IMR-90 (cell line): ENCODE results near the gene KCNJ18. TPM values are rescaled to one million over a fixed set of nuclear protein-coding genes. Genes with fewer than 3 reads are reported as not detected.
"Not testable (repeated sequence)": the region's sequence is repeated elsewhere in the genome, so short reads cannot be mapped to it uniquely, and the experiment has no call there.

Experiments used
- ATAC-seq: fragments of 200-7000 bp; cut with Tn5 transposase; 2 replicates; pipeline ENCODE4 v1.9.1; 2020; ENCODE audit warnings: low read depth, mild to moderate bottlenecking, moderate library complexity
- BruUV-seq: library from RNA; stranded (reverse); fragments of 400-500 nt; replicated peaks from 2 replicates; lab custom pipeline; 2021; lab: Mats Ljungman, UMichigan
- CTCF ChIA-PET: fragments of 300-600 bp; formaldehyde crosslinking; extraction: SDS; loops from one replicate; lab custom pipeline; 2021; ENCODE audit warnings: antibody characterized with exemption; lab: Yijun Ruan, JAX
- POLR2A ChIA-PET: fragments of 300-600 bp; sonication (Branson Sonifier 250); formaldehyde crosslinking; loops from one replicate; lab custom pipeline; 2022; ENCODE audit warnings: antibody characterized with exemption; ENCODE audit not compliant: unreplicated experiment; lab: Charles Lee
- DNase-seq: peaks from one replicate; pipeline ENCODE4 v3.0.0; 2013
- H2AFZ ChIP-seq: replicated peaks from 2 replicates; pipeline ENCODE3; 2013; ENCODE audit warnings: low read length, mild to moderate bottlenecking; ENCODE audit not compliant: poor library complexity
- H2AK5ac ChIP-seq: 2 replicates; pipeline ENCODE4 v1.6.1; 2013; ENCODE audit warnings: low read depth, low read length, inconsistent platforms
- H2AK9ac ChIP-seq: replicated peaks from 2 replicates; pipeline ENCODE3; 2013; ENCODE audit warnings: mild to moderate bottlenecking, low read depth, low read length, moderate library complexity; ENCODE audit not compliant: poor library complexity
- H2BK120ac ChIP-seq: 2 replicates; pipeline ENCODE4 v1.6.1; 2013; ENCODE audit warnings: low read depth, low read length, inconsistent platforms
- H2BK15ac ChIP-seq: 3 replicates; pipeline ENCODE4 v1.6.1; 2013; ENCODE audit warnings: low read depth, low read length, inconsistent platforms
- H2BK20ac ChIP-seq: 2 replicates; pipeline ENCODE4 v1.6.1; 2013; ENCODE audit warnings: low read depth, mild to moderate bottlenecking, inconsistent platforms, low read length, moderate library complexity
- H2BK5ac ChIP-seq: 2 replicates; pipeline ENCODE4 v1.6.1; 2013; ENCODE audit warnings: mild to moderate bottlenecking, low read depth, low read length, inconsistent platforms; ENCODE audit not compliant: poor library complexity, severe bottlenecking
- H3K14ac ChIP-seq: replicated peaks from 2 replicates; pipeline ENCODE4 v1.6.1; 2013; ENCODE audit warnings: low read depth, low read length, inconsistent platforms
- H3K18ac ChIP-seq: 2 replicates; pipeline ENCODE4 v1.6.1; 2013; ENCODE audit warnings: low read depth, low read length, control low read depth
- H3K23ac ChIP-seq: 2 replicates; pipeline ENCODE4 v1.6.1; 2013; ENCODE audit warnings: low read depth, low read length, inconsistent platforms
- H3K27ac ChIP-seq: 2 replicates; pipeline ENCODE4 v1.5.1; 2013; ENCODE audit warnings: mild to moderate bottlenecking, control low read depth, low read length; ENCODE audit not compliant: insufficient read depth
- H3K27me3 ChIP-seq: 2 replicates; pipeline ENCODE4 v1.6.1; 2013; ENCODE audit warnings: low read length; ENCODE audit not compliant: control insufficient read depth, insufficient read depth
- H3K36me3 ChIP-seq: 2 replicates; pipeline ENCODE4 v1.6.1; 2013; ENCODE audit warnings: low read length, mixed read lengths; ENCODE audit not compliant: control insufficient read depth, insufficient read depth
- H3K4ac ChIP-seq: 2 replicates; pipeline ENCODE4 v1.6.1; 2013; ENCODE audit warnings: low read depth, low read length, inconsistent platforms
- H3K4me1 ChIP-seq: 2 replicates; pipeline ENCODE4 v1.6.1; 2013; ENCODE audit warnings: low read length, mixed read lengths; ENCODE audit not compliant: control insufficient read depth, insufficient read depth
- H3K4me2 ChIP-seq: 2 replicates; pipeline ENCODE4 v1.6.1; 2013; ENCODE audit warnings: low read depth, mild to moderate bottlenecking, control low read depth, low read length, moderate library complexity
- H3K4me3 ChIP-seq: 2 replicates; pipeline ENCODE4 v1.5.1; 2013; ENCODE audit warnings: low read depth, mild to moderate bottlenecking, control low read depth, low read length, moderate library complexity; ENCODE audit not compliant: insufficient read depth
- H3K56ac ChIP-seq: 2 replicates; pipeline ENCODE4 v1.6.1; 2013; ENCODE audit warnings: low read length, inconsistent platforms; ENCODE audit not compliant: insufficient read depth; ENCODE audit errors: extremely low read depth
- H3K79me1 ChIP-seq, 2 experiments: 2 replicates each; pipeline ENCODE4 v1.6.1; 2013; ENCODE audit warnings: low read length in 2 of 2, inconsistent platforms in 1 of 2, low read depth in 1 of 2
- H3K9ac ChIP-seq: 2 replicates; pipeline ENCODE4 v1.6.1; 2013; ENCODE audit warnings: low read depth, low read length, control low read depth
- H3K9me1 ChIP-seq: 2 replicates; pipeline ENCODE4 v1.6.1; 2013; ENCODE audit warnings: low read length, inconsistent platforms; ENCODE audit not compliant: insufficient read depth
- H3K9me3 ChIP-seq: 2 replicates; pipeline ENCODE4 v1.6.1; 2013; ENCODE audit warnings: low read length; ENCODE audit not compliant: control insufficient read depth, insufficient read depth
- H4K20me1 ChIP-seq: 2 replicates; pipeline ENCODE4 v1.6.1; 2013; ENCODE audit warnings: low read length, inconsistent platforms; ENCODE audit not compliant: insufficient read depth
- H4K5ac ChIP-seq: 2 replicates; pipeline ENCODE4 v1.6.1; 2013; ENCODE audit warnings: mild to moderate bottlenecking, low read depth, low read length, control low read depth
- H4K8ac ChIP-seq, 2 experiments: 2 replicates each; pipeline ENCODE4 v1.6.1; 2013; ENCODE audit warnings: low read depth in 2 of 2, low read length in 2 of 2, control low read depth in 1 of 2, inconsistent platforms in 1 of 2
- H4K91ac ChIP-seq: 2 replicates; pipeline ENCODE4 v1.6.1; 2013; ENCODE audit warnings: low read depth, low read length, inconsistent platforms; ENCODE audit not compliant: insufficient read depth
- WGBS, 2 experiments: methylation state at CpG; one replicate each; pipeline versions ENCODE4 v1.1.5 to v1.1.7; 2013; ENCODE audit warnings: missing lambda C conversion rate in 2 of 2; ENCODE audit not compliant: insufficient read length in 1 of 2; ENCODE audit errors: extremely low coverage in 2 of 2; 5-methylcytosine and 5-hydroxymethylcytosine counted together
- dilution Hi-C: fragments of 300-500 bp; cut with HindIII; formaldehyde crosslinking; loops from one replicate; pipeline ENCODE4 v1.14.3; 2018; ENCODE audit warnings: low sequenced_read_pairs; ENCODE audit not compliant: unreplicated experiment
- in situ Hi-C: fragments of 300-500 bp; cut with MboI; formaldehyde crosslinking; loops from 3 replicates; pipeline ENCODE4 v1.14.3; 2019; ENCODE audit warnings: low sequenced_read_pairs, inconsistent platforms, mixed read lengths
- intact Hi-C: fragments of 100-400 bp; cut with micrococcal nuclease; formaldehyde crosslinking; loops from 2 replicates; pipeline ENCODE4 v1.10.0; 2022
- polyA plus RNA-seq, 3 experiments: library from polyadenylated mRNA; depleted of rRNA; stranded (reverse); fragments of >200 nt; gene quantifications; 2 replicates each; pipeline ENCODE4 v1.2.3, GENCODE V29; 2012; ENCODE audit warnings: low replicate concordance in 1 of 3
- total RNA-seq: library from RNA; depleted of rRNA; stranded (reverse); fragments of >200 nt; gene quantifications from 2 replicates; pipeline ENCODE4 v1.2.3, GENCODE V29; 2012

KCNJ18 gene
- total and polyA plus RNA-seq, 2 of the 4 experiments (the other 2 are of a cell fraction): not detected

- H4K20me1 ChIP-seq, CTCF ChIA-PET, BruUV-seq, DNase-seq, H2AK5ac ChIP-seq, H3K27ac ChIP-seq, H2BK5ac ChIP-seq, intact Hi-C loops, H4K8ac ChIP-seq, H2AK9ac ChIP-seq, ATAC-seq, H2BK20ac ChIP-seq, H3K4ac ChIP-seq, H2BK120ac ChIP-seq, POLR2A ChIA-PET, H3K79me1 ChIP-seq, H2AFZ ChIP-seq, H3K4me2 ChIP-seq, H3K9me1 ChIP-seq, H3K36me3 ChIP-seq, H3K4me3 ChIP-seq, H3K9ac ChIP-seq, H3K14ac ChIP-seq, H3K4me1 ChIP-seq, H3K27me3 ChIP-seq, H3K18ac ChIP-seq, H3K23ac ChIP-seq, in situ Hi-C loops, H2BK15ac ChIP-seq, H4K91ac ChIP-seq, dilution Hi-C loops, H3K56ac ChIP-seq, H4K5ac ChIP-seq: not testable (repeated sequence)
- peaks cover 28% of the 10 kb centered on the region for H3K9me3 ChIP-seq
- WGBS, 2 experiments: 0% methylated on average over 1 of the region's 3 CpGs; no CpG with 5 or more reads in 1 of the 2 experiments
Observed at GRCh38 chr17:21666711-21667412, 25.5 kb upstream of the KCNJ18 start.

- H3K9me1 ChIP-seq, H3K23ac ChIP-seq, H3K4me3 ChIP-seq, BruUV-seq, H2AK5ac ChIP-seq, POLR2A ChIA-PET, dilution Hi-C loops, H3K4me1 ChIP-seq, ATAC-seq, H4K20me1 ChIP-seq, DNase-seq, H3K14ac ChIP-seq, H4K5ac ChIP-seq, H3K27ac ChIP-seq, H3K79me1 ChIP-seq, in situ Hi-C loops, H2BK120ac ChIP-seq, H2AFZ ChIP-seq, H3K56ac ChIP-seq, H3K27me3 ChIP-seq, H2BK15ac ChIP-seq, H4K91ac ChIP-seq, H3K4ac ChIP-seq, intact Hi-C loops, H2BK5ac ChIP-seq, H3K9ac ChIP-seq, H2AK9ac ChIP-seq, H3K18ac ChIP-seq, CTCF ChIA-PET, H2BK20ac ChIP-seq, H4K8ac ChIP-seq, H3K4me2 ChIP-seq, H3K36me3 ChIP-seq: not testable (repeated sequence)
- WGBS, 2 experiments: 15% methylated on average over 3 of the region's 7 CpGs; no CpG with 5 or more reads in 1 of the 2 experiments
- H3K9me3 ChIP-seq: peaks cover 28% of the 10 kb centered on the region
Observed at GRCh38 chr17:21667413-21668117, 24.8 kb upstream of the KCNJ18 start.
